Cardiac muscle cell (in vitro differentiated cells and primary cell): ENCODE results near the gene RSU1. TPM values are rescaled to one million over a fixed set of nuclear protein-coding genes. Genes with fewer than 3 reads are reported as not detected.

ENCODE experiments used
- DNase-seq, 2 donors: peaks; one replicate each; pipeline versions ENCODE4 v3.0.0 to v3.0.0-alpha.2; 2010 to 2017; ENCODE audit warnings: low read depth in 1 of 2, low spot score in 1 of 2
- H3K27ac ChIP-seq: fragments of 200-600 bp; sonication (generic); 2 replicates; pipeline ENCODE4 v1.5.1; 2016
- H3K27me3 ChIP-seq: fragments of 200-600 bp; sonication (generic); 2 replicates; pipeline ENCODE4 v1.6.0; 2016; ENCODE audit warnings: control low read depth
- H3K36me3 ChIP-seq: fragments of 200-600 bp; sonication (generic); 2 replicates; pipeline ENCODE4 v1.5.1; 2016; ENCODE audit warnings: control low read depth
- H3K4me1 ChIP-seq: fragments of 200-600 bp; sonication (generic); 2 replicates; pipeline ENCODE4 v1.8.1; 2017; ENCODE audit warnings: low read depth, mild to moderate bottlenecking, mixed run types
- H3K4me3 ChIP-seq: fragments of 200-600 bp; sonication (generic); 2 replicates; pipeline ENCODE4 v1.5.1; 2016; ENCODE audit warnings: mild to moderate bottlenecking
- H3K9me3 ChIP-seq: fragments of 200-600 bp; sonication (generic); 2 replicates; pipeline ENCODE4 v1.5.1; 2017; ENCODE audit warnings: low read depth, mild to moderate bottlenecking, control low read depth
- CTCF ChIP-seq: IDR thresholded peaks from 2 replicates; pipeline ENCODE4 v1.5.1; 2012; ENCODE audit warnings: low read depth, mild to moderate bottlenecking, low read length
- polyA plus RNA-seq: library from polyadenylated mRNA; unstranded; fragments of >200 nt; fragmentation: Nextera tagmentation; extraction: Ambion mirVana; gene quantifications from 2 replicates; pipeline ENCODE4 v1.2.1, GENCODE V29; 2016
- total RNA-seq: library from RNA; depleted of rRNA; stranded (reverse); fragments of >200 nt; gene quantifications from 2 replicates; pipeline ENCODE4 v1.2.3, GENCODE V29; 2016

The RSU1 gene
- total and polyA plus RNA-seq, 2 experiments from 2014 or later: 18.4 to 69.7 TPM

- H3K36me3 ChIP-seq: no peaks in the 10 kb centered on the region
- H3K4me3 ChIP-seq: no peak overlapping the region
- H3K27me3 ChIP-seq: no peaks in the 10 kb centered on the region
- H3K27ac ChIP-seq: no peak overlapping the region
- no peak for TF ChIP-seq CTCF
- no peaks in the 10 kb centered on the region for H3K9me3 ChIP-seq
- H3K4me1 ChIP-seq: no peaks in the 10 kb centered on the region
- DNase-seq: no peak
These were observed 29.8 kb downstream of the RSU1 start for GRCh38 chr10:16787361-16787791.

DNA sequence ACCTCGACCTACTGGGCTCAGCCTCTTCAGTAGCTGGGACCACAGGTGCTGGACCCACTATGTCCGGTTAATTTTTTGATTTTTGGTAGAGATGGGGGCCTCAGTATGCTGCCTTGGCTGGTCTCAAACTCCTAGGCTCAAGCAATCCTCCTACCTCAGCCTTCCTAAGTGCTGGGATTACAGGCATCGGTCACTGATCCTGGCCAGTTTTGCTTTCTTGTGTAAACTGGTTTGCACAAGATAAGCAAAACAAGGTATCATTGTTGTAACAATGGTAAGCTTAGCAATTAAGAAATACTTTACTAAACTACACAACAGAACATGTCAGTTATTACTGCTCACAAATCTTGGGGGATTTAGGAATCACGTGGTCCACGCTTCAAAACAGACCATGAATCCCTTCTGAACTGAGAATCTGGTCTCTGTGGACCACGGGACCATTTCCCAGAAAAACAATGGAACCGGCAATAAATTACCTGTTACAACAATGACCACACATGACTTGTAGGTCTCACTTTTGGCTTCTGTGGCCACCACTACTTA lies 36.8 kb downstream of the RSU1 start:
- Histone ChIP-seq H3K9me3 (no peaks in the 10 kb centered on the region), H3K27ac (no peak overlapping the region), H3K27me3 (no peaks in the 10 kb centered on the region), H3K4me3 (no peak overlapping the region), H3K4me1 (no peaks in the 10 kb centered on the region), H3K36me3 (no peaks in the 10 kb centered on the region)
- DNase-seq: peak in 1 of 2 donors; percentile 3
- TF ChIP-seq CTCF: no peak

- Histone ChIP-seq H3K9me3 (no peaks in the 10 kb centered on the region), H3K36me3 (no peaks in the 10 kb centered on the region), H3K27ac (no peak overlapping the region), H3K4me3 (no peak overlapping the region), H3K27me3 (no peaks in the 10 kb centered on the region), H3K4me1 (no peaks in the 10 kb centered on the region)
- DNase-seq: peak in 1 of 2 donors; percentile 5
- no peak for TF ChIP-seq CTCF
These were observed 37.8 kb downstream of the RSU1 start for GRCh38 chr10:16779384-16779915.

- DNase-seq: peak; percentile 75 to 77
- H3K4me1 ChIP-seq: no peaks in the 10 kb centered on the region
- H3K9me3 ChIP-seq: no peaks in the 10 kb centered on the region
- H3K27ac ChIP-seq: no peak overlapping the region
- H3K4me3 ChIP-seq: no peak overlapping the region
- peak; percentile 70 for TF ChIP-seq CTCF
- no peaks in the 10 kb centered on the region for H3K27me3 ChIP-seq
- H3K36me3 ChIP-seq: no peaks in the 10 kb centered on the region
These were observed 39.5 kb downstream of the RSU1 start for GRCh38 chr10:16777473-16778370.

GRCh38 chr10:16776896-16777295 lies 40.3 kb downstream of the RSU1 start:
- Histone ChIP-seq H3K27me3 (no peaks in the 10 kb centered on the region), H3K36me3 (no peaks in the 10 kb centered on the region), H3K4me3 (no peak overlapping the region), H3K4me1 (no peaks in the 10 kb centered on the region), H3K27ac (no peak overlapping the region), H3K9me3 (no peaks in the 10 kb centered on the region)
- TF ChIP-seq CTCF: no peak
- peak in 1 of 2 donors; percentile 36 for DNase-seq
